Measurements from ENCODE around the gene MACROD2. TPM values are rescaled to one million over a fixed set of nuclear protein-coding genes. Genes with fewer than 3 reads are reported as not detected.

Gene MACROD2
- total RNA-seq, 1 donor from 2014 or later = 6.4 TPM

- Mint-ChIP-seq H3K27me3 (ENCODE audit: low read depth) (no peaks in the 10 kb centered on the region), H3K4me3 (no peak overlapping the region), H3K9me3 (peaks cover 6% of the 10 kb centered on the region), H3K36me3 (ENCODE audit: low read depth) (no peaks in the 10 kb centered on the region), H3K4me1 (no peaks in the 10 kb centered on the region), H3K27ac (ENCODE audit: unreplicated experiment) (no peak overlapping the region)
- TF ChIP-seq CTCF (conservative IDR thresholded peaks at IDR 0.05) = no peak
- no peak for DNase-seq (ENCODE audit: low read depth, low spot score)
Observed at GRCh38 chr20:14232650-14233049, 237.3 kb downstream of the MACROD2 start.

GRCh38 chr20:14234666-14235295 is 239.5 kb downstream of the MACROD2 start:
- H3K36me3 Mint-ChIP-seq (ENCODE audit: low read depth) = no peaks in the 10 kb centered on the region
- no peak for TF ChIP-seq CTCF (conservative IDR thresholded peaks at IDR 0.05)
- H3K27me3 Mint-ChIP-seq (ENCODE audit: low read depth) = no peaks in the 10 kb centered on the region
- H3K4me1 Mint-ChIP-seq = no peaks in the 10 kb centered on the region
- H3K9me3 Mint-ChIP-seq = peaks cover 8% of the 10 kb centered on the region
- DNase-seq (ENCODE audit: low read depth, low spot score) = no peak
- no peak overlapping the region for H3K27ac Mint-ChIP-seq (ENCODE audit: unreplicated experiment)
- H3K4me3 Mint-ChIP-seq = no peak overlapping the region

GRCh38 chr20:14235355-14235754 is 240.0 kb downstream of the MACROD2 start:
- no peaks in the 10 kb centered on the region for H3K36me3 Mint-ChIP-seq (ENCODE audit: low read depth)

GRCh38 chr20:14245368-14245970 is 250.2 kb downstream of the MACROD2 start:
- Mint-ChIP-seq H3K4me1 (no peaks in the 10 kb centered on the region), H3K9me3 (no peaks in the 10 kb centered on the region), H3K4me3 (no peak overlapping the region), H3K36me3 (ENCODE audit: low read depth) (no peaks in the 10 kb centered on the region), H3K27me3 (ENCODE audit: low read depth) (no peaks in the 10 kb centered on the region), H3K27ac (ENCODE audit: unreplicated experiment) (no peak overlapping the region)
- TF ChIP-seq CTCF (conservative IDR thresholded peaks at IDR 0.05) = no peak
- no peak for DNase-seq (ENCODE audit: low read depth, low spot score)

More at GRCh38 chr20:14235355-14235754, 240.0 kb downstream of the MACROD2 start:
- Mint-ChIP-seq H3K4me3 (no peak overlapping the region), H3K9me3 (peaks cover 8% of the 10 kb centered on the region), H3K4me1 (no peaks in the 10 kb centered on the region), H3K27ac (ENCODE audit: unreplicated experiment) (no peak overlapping the region), H3K27me3 (ENCODE audit: low read depth) (no peaks in the 10 kb centered on the region)
- no peak for TF ChIP-seq CTCF (conservative IDR thresholded peaks at IDR 0.05)
- no peak for DNase-seq (ENCODE audit: low read depth, low spot score)

- Mint-ChIP-seq H3K4me3 (no peak overlapping the region), H3K4me1 (peaks cover 9% of the 10 kb centered on the region), H3K36me3 (ENCODE audit: low read depth) (peaks cover 4% of the 10 kb centered on the region), H3K27me3 (ENCODE audit: low read depth) (no peaks in the 10 kb centered on the region), H3K9me3 (peaks cover 13% of the 10 kb centered on the region), H3K27ac (ENCODE audit: unreplicated experiment) (no peak overlapping the region)
- no peak for TF ChIP-seq CTCF (conservative IDR thresholded peaks at IDR 0.05)
- DNase-seq (ENCODE audit: low read depth, low spot score) = no peak
Observed at GRCh38 chr20:14259689-14260088, 264.4 kb downstream of the MACROD2 start.

All from neural crest cell (in vitro differentiated cells).